D721Med (cell line): ENCODE data around the gene LINGO1.

Source experiments
- DNase-seq: peaks from one replicate; pipeline ENCODE4 v3.0.0; 2011; ENCODE audit warnings: low spot score; ENCODE audit not compliant: insufficient read length
- FAIRE-seq: peaks from 2 replicates; lab custom pipeline; 2011; peaks lifted over from hg19 to GRCh38; lab: Jason Lieb, UNC
- TF ChIP-seq, protein P1 (sequence below): IDR thresholded peaks from 2 replicates; pipeline ENCODE4 v1.5.1; 2012; ENCODE audit warnings: mild to moderate bottlenecking, control low read depth; ENCODE audit not compliant: insufficient read depth; ENCODE audit errors: missing control alignments

The LINGO1 gene

DNA sequence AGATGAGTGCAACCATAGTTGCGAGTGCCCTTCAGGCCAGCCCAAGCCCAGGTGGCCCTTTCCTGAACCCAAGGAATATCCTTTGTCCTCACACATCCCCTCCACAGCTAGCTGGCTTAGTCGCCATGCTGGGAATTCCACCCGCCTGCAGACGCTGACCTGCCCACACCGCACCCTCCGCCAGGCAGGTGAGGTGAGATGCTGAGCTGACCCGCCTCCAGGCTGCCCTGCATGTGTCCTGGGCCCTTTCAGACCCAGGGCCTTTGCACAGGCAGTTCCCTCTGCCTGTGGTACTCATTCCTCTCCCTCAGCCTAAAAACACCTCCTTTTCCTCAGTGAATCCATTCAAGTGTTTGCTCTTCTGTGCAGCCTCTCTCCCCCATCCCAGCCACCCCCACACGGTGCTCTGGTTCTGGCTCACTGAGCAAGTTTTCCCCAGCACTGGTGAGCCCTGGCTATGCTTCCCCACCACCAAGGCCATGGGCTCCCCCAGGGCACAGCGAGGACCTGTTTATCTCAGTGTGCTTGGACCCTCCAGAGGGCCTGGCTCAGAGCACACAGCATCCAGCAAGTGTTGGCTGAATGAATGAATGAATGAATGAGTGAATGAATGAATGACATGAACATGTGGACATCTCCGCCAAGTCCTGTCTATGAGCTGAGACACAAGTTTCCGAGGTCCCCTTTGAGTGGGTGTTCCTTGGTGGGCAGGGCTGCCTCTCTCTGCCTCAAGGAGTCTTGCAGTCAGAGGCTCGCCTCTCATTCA is 33.0 kb upstream of the LINGO1 start:
- no peak for DNase-seq
- TF ChIP-seq, protein P1, sequence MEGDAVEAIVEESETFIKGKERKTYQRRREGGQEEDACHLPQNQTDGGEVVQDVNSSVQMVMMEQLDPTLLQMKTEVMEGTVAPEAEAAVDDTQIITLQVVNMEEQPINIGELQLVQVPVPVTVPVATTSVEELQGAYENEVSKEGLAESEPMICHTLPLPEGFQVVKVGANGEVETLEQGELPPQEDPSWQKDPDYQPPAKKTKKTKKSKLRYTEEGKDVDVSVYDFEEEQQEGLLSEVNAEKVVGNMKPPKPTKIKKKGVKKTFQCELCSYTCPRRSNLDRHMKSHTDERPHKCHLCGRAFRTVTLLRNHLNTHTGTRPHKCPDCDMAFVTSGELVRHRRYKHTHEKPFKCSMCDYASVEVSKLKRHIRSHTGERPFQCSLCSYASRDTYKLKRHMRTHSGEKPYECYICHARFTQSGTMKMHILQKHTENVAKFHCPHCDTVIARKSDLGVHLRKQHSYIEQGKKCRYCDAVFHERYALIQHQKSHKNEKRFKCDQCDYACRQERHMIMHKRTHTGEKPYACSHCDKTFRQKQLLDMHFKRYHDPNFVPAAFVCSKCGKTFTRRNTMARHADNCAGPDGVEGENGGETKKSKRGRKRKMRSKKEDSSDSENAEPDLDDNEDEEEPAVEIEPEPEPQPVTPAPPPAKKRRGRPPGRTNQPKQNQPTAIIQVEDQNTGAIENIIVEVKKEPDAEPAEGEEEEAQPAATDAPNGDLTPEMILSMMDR, result no peak
- no peak for FAIRE-seq

DNA sequence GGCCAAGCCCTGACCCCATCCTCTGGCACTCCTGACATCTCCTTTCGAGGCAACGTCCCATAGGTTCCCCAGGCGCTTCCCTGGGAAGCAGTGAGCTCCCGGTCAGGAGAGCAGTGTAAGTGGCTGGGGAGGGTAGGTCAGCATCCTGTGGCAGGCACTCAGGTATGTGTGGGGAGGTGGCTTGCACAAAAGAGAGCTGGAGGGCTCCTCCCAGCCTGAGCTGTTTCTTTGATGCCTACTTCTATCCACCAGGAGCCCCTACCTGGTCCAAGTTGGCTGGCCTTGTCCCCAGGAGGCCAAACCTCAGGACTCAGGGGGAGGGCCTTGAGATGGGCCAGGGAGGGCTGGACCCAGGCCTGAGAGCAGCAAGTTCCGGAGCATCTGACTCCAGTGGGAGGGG is 31.7 kb upstream of the LINGO1 start:
- no peak for DNase-seq
- TF ChIP-seq, protein P1, result no peak
- FAIRE-seq, result no peak

DNA sequence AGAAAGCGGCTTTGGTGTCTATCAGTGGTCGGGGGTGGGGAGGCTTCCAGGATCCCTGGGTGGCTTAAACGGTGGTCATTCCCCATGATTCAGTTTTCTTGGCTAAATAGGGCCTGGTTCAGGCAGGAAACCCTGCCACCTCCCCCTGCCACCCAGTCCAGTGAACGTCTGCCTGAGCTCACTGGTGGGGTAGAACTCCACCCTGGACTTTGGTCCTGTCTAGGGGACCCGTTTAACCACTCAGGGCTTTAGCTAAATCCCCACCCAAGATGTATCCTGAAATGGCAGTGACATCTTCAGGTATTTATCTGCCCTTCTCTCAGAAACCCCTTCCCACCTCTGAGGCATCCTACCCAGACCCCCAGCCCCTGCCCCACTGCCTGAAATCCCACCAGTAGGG is 30.5 kb upstream of the LINGO1 start:
- no peak for DNase-seq
- FAIRE-seq, result no peak
- TF ChIP-seq, protein P1, result no peak

DNA sequence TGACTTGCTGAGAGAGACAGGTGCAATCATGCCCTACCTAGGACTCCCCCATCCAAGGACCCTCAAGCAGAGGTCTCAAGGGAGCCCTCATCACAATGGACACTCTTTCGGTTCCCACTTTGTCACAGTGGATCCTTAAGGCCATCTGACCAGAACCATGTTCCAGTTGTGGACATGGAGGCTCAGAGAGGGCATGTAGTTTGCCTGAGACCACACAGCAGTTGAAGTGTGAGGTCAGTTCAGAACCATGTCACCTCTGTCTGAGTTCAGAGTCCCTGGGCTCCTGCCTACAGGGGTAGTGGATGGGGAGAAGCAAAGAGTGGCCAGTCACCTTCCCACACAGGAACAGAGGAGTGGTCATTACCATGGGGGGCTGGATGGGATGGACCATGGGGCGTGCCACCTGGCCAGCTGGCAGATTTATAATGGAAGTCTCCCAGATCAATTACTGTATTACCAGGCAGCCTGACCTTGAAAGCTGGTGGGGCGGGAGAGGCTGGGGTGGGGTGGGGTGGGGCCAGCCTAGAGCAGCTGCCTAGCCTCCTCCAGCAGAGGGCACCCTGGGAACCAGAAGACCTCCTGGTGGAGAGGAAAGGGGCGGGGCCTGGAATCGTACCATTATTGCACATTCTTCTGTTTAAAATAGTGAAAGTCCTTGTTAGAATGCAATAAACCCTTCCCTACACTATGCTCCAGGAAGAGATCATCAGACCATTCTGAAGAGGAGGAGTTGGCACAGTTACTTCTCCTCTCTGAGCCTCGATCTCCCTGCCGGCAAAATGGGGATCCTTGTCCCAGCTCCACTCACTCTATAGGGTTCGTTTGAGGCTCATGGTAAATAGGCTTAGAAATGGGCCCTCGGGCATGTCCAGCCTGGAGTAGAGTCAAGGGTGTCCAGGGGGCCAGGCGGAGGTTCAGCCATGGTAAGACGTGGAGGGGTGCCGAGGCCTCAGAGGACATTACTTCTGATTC is 26.9 kb upstream of the LINGO1 start:
- peak; percentile 70 for DNase-seq
- no peak for FAIRE-seq
- TF ChIP-seq, protein P1, result peak; percentile 43

DNA sequence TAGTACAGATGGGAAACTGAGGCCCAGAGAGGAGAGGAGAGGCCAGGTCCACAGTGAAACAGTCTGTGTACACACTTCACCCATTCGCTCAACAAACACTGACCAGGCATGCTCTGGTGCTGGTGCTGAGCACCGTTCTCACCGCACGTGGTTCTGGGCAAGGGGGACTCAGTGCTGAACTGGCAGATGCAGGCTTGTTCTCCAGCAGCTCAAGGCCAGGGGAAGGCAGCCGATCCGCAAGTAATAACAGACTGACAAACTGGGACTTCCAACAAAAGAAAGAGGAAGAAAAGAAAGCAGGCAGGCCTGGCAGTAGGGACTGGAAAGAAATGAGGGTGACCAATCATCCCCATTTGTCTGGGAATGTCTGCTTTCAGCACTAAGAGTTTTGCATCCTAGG is 25.6 kb upstream of the LINGO1 start:
- no peak for DNase-seq
- FAIRE-seq, result no peak
- TF ChIP-seq, protein P1, result no peak

DNA sequence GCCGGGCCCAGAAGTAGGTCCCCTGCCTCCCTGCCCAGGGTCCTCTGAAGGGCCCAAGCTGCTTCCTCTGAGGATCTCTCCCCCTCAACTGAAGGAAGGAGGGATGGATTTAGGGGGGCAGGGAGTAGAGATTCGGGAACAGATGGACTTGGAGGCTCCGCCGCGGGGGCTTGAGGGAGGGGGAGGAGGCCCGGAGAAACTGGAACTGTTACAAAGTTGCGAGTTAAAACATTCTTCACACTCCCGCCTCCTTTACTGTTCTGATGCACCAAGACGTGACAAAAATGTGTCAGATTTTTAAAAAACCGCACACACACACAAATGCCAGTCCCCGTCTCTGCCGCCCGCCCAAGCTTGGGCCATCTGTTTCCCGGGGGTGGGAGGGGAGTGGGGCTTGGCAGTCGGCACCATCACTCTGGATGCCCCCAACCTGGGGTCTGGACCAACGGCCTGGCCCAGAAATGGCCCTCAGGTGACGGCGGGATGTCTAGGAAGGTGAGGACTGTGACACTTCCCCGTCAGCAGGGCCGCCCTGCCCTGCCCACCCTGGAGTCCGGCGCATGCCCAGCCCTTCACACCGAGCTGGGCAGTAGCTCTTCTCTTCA is 25.0 kb upstream of the LINGO1 start:
- FAIRE-seq, result no peak
- TF ChIP-seq, protein P1, result no peak
- no peak for DNase-seq
